IPS DF 4.7 (cell line): Measurements from ENCODE around the gene CALML5.

Source experiments
- DNase-seq: peaks from one replicate; pipeline ENCODE4 v3.0.0-alpha.2; 2013; ENCODE audit warnings: low spot score; ENCODE audit errors: extremely low read depth

The CALML5 gene

GRCh38 chr10:5465976-5466450, 33.4 kb downstream of the CALML5 start:
- no peak for DNase-seq

DNA sequence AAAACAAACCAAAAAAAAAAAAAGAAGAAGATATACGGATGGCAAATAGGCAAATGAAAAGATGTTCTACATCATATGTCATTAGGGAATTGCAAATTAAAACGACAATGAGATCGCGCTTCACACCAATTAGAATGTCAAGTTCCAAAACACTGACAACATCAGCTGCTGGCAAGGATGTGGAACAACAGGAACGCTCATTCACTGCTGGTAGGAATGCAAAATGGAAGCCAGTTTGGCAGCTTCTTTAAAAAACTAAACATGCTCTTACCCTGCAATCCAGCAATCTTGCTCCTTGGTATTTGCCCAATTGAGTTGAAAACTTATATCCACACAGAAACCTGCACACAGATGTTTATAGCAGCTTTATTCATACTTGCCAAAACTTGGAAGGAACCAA, 34.8 kb downstream of the CALML5 start:
- DNase-seq = no peak

DNA sequence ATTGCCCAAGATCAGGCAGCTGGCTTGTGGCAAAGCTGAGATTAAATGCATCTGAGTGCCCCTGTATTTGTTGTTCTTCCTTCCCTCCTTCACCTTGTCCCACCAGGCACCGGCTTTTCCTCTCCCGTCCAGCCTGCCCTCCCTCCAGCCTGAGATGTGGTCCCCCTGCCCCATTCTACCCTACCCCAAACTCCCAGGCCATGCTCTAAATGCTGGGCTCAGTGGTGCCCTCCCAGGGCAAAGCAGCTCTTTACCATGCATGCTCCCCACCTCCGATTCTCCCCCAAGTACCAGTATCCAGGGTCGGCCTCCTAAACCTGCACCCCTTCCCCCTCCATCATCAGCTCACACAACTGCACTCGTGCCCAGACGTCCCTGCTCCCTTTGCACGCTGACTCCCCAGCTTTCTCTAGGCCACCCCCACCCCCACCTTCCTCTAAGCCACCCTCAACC, 36.5 kb downstream of the CALML5 start:
- DNase-seq = no peak

DNA sequence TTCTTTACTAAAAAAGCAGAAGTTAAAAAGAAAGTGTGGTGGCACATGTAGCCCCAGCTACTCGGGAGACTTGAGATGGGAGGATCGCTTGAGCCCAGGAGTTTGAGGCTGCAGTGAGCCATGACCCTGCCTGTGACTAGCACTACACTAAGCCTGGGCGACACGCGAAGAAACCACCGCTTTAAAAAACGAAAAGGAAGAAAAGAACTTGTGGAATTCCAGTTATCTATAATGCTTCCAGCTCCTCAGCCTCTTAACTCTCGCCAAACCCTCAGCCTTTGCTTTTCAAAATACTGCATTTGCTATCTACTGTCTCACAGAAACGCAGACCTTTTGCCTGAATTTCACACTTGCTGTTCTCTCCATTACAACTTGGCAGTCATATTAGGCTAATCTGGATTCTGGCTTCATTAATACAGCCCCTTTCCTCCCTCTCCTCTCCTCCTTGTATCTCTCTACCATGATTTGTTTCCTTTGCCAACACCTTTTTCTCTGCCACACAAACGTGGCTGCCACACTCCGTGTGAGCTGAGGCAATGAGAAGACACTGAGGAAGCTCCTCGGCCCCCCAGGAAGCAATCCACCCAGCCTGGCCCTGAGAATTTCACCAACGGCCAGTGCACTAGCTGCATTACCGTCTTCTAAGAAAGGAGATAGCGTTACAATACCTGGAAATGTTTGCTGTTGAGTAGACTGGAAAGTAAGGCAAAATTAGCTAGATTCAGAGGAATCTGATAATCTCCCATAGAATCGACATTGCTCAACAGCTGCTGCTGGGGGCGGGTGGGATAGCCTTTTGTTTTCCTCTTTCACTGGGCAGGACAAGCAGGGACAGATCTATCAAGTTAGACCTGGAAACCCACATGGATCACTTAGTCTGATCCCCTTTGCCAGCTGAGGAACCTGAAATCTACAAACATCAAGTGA, 37.2 kb downstream of the CALML5 start:
- no peak for DNase-seq

DNA sequence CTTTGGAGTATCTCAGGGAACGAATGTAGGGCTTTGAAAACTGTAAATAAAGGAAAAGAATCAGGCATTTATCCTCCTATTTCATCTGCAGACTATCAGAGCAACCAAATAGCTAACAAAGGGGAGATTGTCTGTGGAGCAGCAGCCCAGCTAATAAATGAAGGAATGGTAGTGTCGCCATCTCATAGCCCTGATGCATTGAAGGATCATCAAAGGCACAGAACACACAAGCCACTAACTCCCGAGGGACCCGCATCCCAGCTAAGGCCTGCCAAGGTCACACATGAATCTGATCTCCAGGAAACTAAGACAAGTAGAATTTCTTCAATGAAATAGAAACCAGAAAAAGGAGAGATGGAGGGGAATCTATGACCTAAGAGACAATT, 38.2 kb downstream of the CALML5 start:
- DNase-seq = no peak

DNA sequence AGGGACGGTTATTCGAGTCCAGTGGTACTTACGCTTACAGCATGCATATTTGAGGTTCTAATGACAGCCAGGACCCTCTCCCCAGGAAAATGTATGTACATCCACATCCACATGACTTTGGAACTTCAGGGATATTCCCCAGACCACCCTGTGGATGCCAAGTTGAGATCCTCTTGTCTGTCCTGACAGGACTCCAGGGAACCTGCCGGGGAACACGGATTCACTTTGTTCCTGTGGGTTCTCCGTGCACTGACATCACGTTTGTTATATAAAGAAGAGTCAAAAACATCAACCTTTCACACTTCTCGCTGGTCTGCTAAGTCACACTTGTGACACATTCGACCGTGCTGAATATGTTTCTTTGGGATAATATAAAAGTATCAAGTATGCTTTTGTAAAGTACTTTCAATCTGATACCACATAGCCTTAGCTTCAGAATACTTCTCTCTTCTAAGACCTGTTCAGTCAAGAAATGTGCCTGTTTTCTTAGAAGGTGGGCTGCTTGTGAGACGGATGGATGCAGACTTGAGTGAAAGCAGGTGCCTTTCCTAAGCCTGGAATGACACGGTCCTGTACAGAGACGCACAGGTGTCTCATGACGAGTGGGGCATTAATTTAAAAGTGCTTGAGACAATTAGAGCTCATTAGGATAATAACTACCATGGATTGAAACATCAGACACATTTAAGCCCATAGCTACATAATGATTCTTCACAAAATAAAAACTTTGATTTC, 38.7 kb downstream of the CALML5 start:
- DNase-seq = no peak

- DNase-seq = no peak
Observed at GRCh38 chr10:5458949-5459747, 40.2 kb downstream of the CALML5 start.

- no peak for DNase-seq
Observed at GRCh38 chr10:5458425-5458824, 40.9 kb downstream of the CALML5 start.

DNA sequence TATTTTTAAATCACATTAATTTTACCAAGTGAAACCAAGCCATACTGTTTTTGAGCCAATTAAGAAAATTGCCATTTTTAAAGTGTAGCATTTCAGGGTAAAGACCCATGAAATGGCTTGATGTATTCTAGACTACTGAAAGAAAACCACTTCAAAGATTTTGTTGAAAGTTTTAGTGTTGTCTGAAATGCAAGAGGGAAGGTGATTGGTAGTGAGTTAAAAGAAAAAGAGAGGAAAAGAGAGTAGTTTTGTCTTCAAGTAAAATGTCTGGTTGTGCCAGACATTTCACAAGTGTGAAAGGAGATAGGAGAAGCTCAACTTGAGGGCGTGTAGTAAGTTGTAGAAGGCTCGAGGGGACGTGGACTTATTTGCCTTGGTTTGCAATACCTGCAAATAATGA, 41.6 kb downstream of the CALML5 start:
- DNase-seq = no peak

GRCh38 chr10:5456563-5456962, 42.8 kb downstream of the CALML5 start:
- no peak for DNase-seq

DNA sequence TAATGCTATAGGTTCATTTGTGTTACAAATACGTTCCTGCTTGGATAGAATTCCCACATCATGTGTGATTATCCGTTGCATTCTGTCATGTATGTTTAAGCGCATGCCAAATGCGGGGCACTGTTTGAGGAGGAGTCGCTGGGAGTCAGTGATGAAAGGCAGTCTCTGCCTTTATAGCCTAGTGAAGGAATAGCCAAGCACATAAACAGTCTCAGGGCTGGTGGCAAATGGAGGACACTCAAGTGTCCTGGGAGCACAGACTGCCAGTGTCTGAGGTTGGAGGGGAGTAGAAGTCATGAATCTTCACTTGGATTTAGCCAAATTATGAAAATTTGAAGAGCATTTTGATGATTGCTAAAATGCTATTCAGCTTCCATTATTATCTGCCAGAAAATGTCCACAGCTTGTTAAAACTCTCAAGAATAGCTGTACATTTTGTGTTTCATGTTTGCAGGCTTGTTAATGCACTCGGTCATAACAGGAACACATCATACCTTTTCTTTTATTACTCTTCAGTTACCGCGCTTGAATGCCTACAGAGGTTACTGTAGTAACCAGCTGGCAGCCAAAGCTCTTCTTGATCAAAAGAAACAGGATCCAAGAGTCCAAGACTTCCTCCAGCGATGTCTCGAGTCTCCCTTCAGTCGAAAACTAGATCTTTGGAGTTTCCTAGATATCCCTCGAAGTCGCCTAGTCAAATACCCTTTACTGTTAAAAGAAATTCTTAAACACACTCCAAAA, 45.5 kb downstream of the CALML5 start:
- no peak for DNase-seq

DNA sequence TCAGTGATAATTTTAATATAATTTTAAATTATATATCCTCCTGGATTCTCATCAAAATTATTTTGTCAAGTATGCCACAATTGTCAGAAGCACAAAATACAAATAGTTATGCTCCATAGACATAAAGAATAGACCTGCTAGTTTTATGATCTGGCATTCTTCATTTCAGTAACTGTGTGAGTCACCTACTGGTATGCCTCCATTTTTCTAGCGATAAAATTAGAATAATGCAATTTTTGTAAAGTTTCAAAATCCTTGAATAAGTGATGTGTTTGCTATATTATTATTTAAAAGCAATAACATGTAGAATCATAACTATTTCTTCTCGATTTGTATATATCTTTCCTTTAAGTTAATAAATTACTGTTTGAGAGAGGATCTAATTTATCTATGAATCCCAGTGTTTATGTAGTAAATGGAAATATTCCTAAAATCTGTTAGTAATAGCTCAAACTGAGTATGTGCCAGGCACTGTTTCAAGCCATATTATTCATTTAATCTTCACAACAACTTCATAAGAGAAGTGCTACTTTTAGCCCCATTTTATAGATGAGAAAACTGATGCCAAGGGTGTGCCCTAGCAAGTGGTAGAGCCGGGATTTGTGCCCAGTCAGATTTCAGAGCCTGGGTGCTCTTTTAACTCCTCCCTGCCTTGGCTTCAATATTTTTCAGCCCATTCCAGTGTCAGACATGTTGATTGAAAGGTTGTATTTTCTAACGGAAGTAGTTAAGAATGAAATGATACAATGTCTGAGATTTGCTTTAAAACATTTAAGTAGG, 48.6 kb downstream of the CALML5 start:
- DNase-seq = no peak

GRCh38 chr10:5449823-5450222, 49.5 kb downstream of the CALML5 start:
- DNase-seq = no peak

DNA sequence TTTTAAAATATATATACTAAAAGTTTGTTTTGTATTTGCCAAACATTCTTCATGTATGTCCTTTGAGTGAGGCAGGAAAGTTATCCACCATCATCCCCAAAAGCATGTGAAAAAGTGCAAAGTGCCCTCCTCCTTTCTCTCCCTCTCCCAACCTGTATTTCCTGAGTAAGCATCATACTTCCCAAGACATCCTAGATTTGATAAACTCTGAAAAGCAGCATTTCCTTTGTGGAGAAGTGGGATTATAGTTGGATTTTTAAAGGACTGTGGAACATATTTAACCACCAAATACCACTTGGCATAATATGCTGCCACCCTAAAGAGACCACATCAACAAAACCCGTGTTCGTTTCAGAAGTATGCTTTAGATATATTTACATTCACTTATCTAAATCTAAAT, 50.1 kb downstream of the CALML5 start:
- no peak for DNase-seq
